ENCODE results near the gene BEND6.

The BEND6 gene

GRCh38 chr6:56944661-56945060 lies 10.2 kb upstream of the BEND6 start:
- DNase-seq = no peak

- DNase-seq = no peak
Observed at GRCh38 chr6:56946368-56946767, 8.5 kb upstream of the BEND6 start.

- DNase-seq = no peak
Observed at GRCh38 chr6:56947924-56948323, 7.0 kb upstream of the BEND6 start.

- DNase-seq = no peak
Observed at GRCh38 chr6:56949265-56949664, 5.6 kb upstream of the BEND6 start.

- no peak for DNase-seq
Observed at GRCh38 chr6:56949925-56950495, 4.9 kb upstream of the BEND6 start.

- DNase-seq = no peak
Observed at GRCh38 chr6:56951049-56951831, 3.7 kb upstream of the BEND6 start.

- no peak for DNase-seq
Observed at GRCh38 chr6:56953597-56954402, 1.1 kb upstream of the BEND6 start.

- DNase-seq = peak; percentile 79 to 80
Observed at GRCh38 chr6:56955171-56956155, 556 bp downstream of the BEND6 start.

- no peak for DNase-seq
Observed at GRCh38 chr6:56956491-56956890, 1.6 kb downstream of the BEND6 start.

GRCh38 chr6:56957856-56958255 lies 2.9 kb downstream of the BEND6 start:
- no peak for DNase-seq

GRCh38 chr6:56958481-56958880 lies 3.6 kb downstream of the BEND6 start:
- no peak for DNase-seq

GRCh38 chr6:56959094-56959493 lies 4.2 kb downstream of the BEND6 start:
- DNase-seq = no peak

- DNase-seq = no peak
Observed at GRCh38 chr6:56959938-56960337, 5.0 kb downstream of the BEND6 start.

- DNase-seq = no peak
Observed at GRCh38 chr6:56961151-56961550, 6.2 kb downstream of the BEND6 start.

GRCh38 chr6:56962441-56962840 lies 7.5 kb downstream of the BEND6 start:
- no peak for DNase-seq

GRCh38 chr6:56963043-56963442 lies 8.1 kb downstream of the BEND6 start:
- no peak for DNase-seq

- no peak for DNase-seq
Observed at GRCh38 chr6:56963793-56964192, 8.9 kb downstream of the BEND6 start.

GRCh38 chr6:56965126-56965525 lies 10.2 kb downstream of the BEND6 start:
- no peak for DNase-seq

GRCh38 chr6:56970849-56971248 lies 15.9 kb downstream of the BEND6 start:
- no peak for DNase-seq

- no peak for DNase-seq
Observed at GRCh38 chr6:56977192-56977591, 22.3 kb downstream of the BEND6 start.

GRCh38 chr6:56978530-56978929 lies 23.6 kb downstream of the BEND6 start:
- no peak for DNase-seq

- DNase-seq = no peak
Observed at GRCh38 chr6:56984361-56984760, 29.5 kb downstream of the BEND6 start.

- no peak for DNase-seq
Observed at GRCh38 chr6:56984884-56985283, 30.0 kb downstream of the BEND6 start.
